Activated naive CD4-positive, alpha-beta T cell treated with anti-CD3 and anti-CD28 coated beads, Interleukin-2, amount 50 U/mL, for 24 hours (primary cell): ENCODE data around the gene HSD11B2.

Experiments
- H3K27ac Mint-ChIP-seq: one replicate; pipeline ENCODE4 v1.8.0; 2021; ENCODE audit warnings: mild to moderate bottlenecking, mixed read lengths
- H3K27me3 Mint-ChIP-seq: one replicate; pipeline ENCODE4 v1.8.0; 2021; ENCODE audit warnings: mixed read lengths
- H3K36me3 Mint-ChIP-seq: one replicate; pipeline ENCODE4 v1.8.0; 2021; ENCODE audit warnings: mixed read lengths
- H3K4me1 Mint-ChIP-seq: one replicate; pipeline ENCODE4 v1.8.0; 2021; ENCODE audit warnings: mixed read lengths
- H3K4me3 Mint-ChIP-seq: one replicate; pipeline ENCODE4 v1.8.0; 2021; ENCODE audit warnings: mild to moderate bottlenecking, mixed read lengths
- H3K9me3 Mint-ChIP-seq: one replicate; pipeline ENCODE4 v1.8.0; 2021; ENCODE audit warnings: mixed read lengths

HSD11B2 gene

GRCh38 chr16:67394155-67395104 lies 36.5 kb upstream of the HSD11B2 start:
- H3K4me1 Mint-ChIP-seq: peaks cover 5% of the 10 kb centered on the region
- H3K27me3 Mint-ChIP-seq: peaks cover 13% of the 10 kb centered on the region
- peak overlapping the region; percentile 64 for H3K4me3 Mint-ChIP-seq
- H3K9me3 Mint-ChIP-seq: no peaks in the 10 kb centered on the region
- no peaks in the 10 kb centered on the region for H3K36me3 Mint-ChIP-seq
- no peak overlapping the region for H3K27ac Mint-ChIP-seq

- Mint-ChIP-seq H3K4me1 (peaks cover 5% of the 10 kb centered on the region), H3K4me3 (no peak overlapping the region), H3K36me3 (no peaks in the 10 kb centered on the region), H3K27me3 (peaks cover 13% of the 10 kb centered on the region), H3K9me3 (no peaks in the 10 kb centered on the region), H3K27ac (no peak overlapping the region)
These were observed 35.8 kb upstream of the HSD11B2 start for GRCh38 chr16:67395105-67395457.

GRCh38 chr16:67395458-67396158 lies 35.3 kb upstream of the HSD11B2 start:
- Mint-ChIP-seq H3K36me3 (no peaks in the 10 kb centered on the region), H3K27me3 (peaks cover 13% of the 10 kb centered on the region), H3K9me3 (no peaks in the 10 kb centered on the region), H3K4me1 (peaks cover 5% of the 10 kb centered on the region), H3K27ac (no peak overlapping the region), H3K4me3 (no peak overlapping the region)

DNA sequence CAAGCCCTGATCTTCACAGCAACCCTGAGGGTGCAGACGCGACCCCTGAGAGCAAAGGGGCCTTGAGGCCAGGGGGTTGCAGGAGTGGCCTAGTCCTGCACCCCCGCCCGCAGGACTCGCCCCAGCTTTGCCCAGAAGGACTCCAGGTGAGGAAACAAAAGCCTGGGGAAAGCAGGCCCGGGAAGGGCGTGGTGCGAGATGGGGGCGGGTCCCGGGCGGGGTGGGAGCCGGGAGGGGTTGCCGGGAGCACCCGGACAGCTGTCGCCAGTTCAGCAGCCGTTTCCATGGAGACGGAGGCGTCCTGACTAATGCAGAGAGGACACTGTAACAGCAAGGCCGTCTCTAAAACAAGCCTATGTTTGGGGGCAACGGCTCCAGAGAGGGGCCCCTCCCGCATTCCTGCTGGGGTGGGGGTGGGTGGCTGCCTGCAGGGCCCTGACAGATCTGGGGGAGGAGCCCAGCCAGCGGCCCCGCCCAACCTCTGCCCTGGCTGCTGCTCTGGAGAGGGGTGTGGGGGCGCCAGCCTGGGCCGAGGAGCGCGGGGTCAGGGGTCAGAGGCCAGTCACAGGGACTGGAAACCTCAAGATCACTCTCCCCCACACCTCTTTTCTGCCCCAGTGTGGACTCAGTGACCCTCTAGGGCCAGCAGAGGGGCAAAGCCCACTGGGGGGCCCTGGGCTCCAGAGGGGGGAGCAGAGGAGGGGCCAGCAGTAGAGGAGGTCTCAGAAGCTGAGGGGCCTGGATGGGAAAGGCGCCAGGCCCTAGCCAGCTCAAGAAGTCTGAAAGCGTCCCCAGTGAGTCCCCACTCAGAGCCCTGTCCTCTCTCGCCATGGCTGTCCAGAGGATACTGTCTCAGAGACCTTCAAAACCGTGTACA lies 34.5 kb upstream of the HSD11B2 start:
- Mint-ChIP-seq H3K4me1 (peaks cover 5% of the 10 kb centered on the region), H3K9me3 (no peaks in the 10 kb centered on the region), H3K27ac (no peak overlapping the region), H3K36me3 (no peaks in the 10 kb centered on the region), H3K27me3 (peaks cover 13% of the 10 kb centered on the region), H3K4me3 (no peak overlapping the region)

DNA sequence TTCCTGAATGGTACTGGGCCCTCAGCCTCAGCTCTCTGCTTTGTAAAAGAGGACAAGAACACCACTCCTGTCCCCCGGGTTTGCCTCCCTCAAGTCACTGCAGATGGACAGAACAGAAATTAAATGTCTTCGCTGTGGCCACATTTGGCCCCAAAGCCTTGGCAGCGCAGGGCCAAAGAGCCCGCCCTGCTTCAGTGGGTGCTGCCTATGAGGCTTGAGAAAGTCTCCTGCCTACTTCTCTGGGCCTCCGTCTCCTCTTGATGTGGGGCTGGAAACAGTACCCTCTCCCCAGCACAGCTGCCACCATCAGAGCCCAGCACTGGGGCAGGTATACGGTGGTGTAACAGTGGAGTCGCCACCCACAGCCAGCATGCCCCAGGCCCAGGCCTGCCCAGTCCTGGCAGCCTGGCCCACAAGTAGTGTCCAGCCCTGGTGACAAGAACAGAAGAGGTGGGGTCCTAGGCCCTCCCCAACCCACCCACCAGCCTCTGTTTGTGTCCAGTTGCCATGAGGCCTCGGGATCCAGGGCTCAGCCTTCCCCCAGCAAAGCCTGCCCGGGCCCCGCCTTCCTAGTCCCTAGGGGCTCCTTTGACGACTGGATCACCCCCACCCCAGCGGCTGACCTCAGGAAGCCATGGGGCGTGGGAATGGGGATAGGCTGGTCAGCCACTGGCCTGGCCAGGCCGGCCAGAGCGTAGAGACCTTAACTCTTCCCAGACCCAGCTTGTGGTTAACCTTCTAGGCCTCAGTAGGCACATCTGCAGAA lies 33.7 kb upstream of the HSD11B2 start:
- no peak overlapping the region for H3K4me3 Mint-ChIP-seq
- H3K36me3 Mint-ChIP-seq: no peaks in the 10 kb centered on the region
- peaks cover 5% of the 10 kb centered on the region for H3K4me1 Mint-ChIP-seq
- no peaks in the 10 kb centered on the region for H3K9me3 Mint-ChIP-seq
- H3K27ac Mint-ChIP-seq: no peak overlapping the region
- H3K27me3 Mint-ChIP-seq: peaks cover 15% of the 10 kb centered on the region

- Mint-ChIP-seq H3K9me3 (no peaks in the 10 kb centered on the region), H3K27ac (no peak overlapping the region), H3K36me3 (no peaks in the 10 kb centered on the region), H3K4me3 (no peak overlapping the region), H3K27me3 (peaks cover 15% of the 10 kb centered on the region), H3K4me1 (peaks cover 5% of the 10 kb centered on the region)
These were observed 32.9 kb upstream of the HSD11B2 start for GRCh38 chr16:67397812-67398545.

DNA sequence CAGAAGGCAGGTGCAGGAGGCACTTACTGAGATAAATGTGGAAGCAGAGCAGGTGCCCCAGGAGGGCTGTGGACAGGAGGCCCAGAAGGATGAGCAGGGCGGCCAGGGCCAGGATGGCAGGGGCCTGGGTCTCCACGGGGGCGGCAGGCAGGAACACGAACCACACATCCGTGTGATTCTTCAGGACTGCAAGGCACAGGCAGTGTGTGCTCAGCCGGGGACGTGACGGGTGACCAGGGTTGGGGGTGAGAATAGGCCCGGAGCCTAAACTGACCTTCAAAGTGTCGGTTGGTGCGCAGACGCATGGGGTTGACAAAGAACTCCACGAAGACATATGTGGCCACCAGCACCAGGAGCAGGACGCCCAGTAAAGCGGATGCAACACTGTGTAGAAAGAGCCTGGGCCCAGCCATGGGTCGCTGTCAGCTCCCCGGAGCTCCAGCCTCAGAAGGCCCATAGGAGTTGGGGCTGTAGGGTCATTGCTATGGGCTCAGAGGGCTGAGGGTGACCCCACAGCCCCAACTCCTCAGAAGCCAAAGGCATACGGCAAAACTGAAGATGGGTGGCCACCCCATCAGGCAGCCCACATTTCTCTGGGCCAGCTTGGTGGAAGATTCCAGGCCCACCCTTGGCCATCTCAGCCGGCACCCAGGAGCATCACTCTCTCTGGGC lies 32.2 kb upstream of the HSD11B2 start:
- Mint-ChIP-seq H3K4me1 (peaks cover 5% of the 10 kb centered on the region), H3K27ac (no peak overlapping the region), H3K4me3 (no peak overlapping the region), H3K36me3 (no peaks in the 10 kb centered on the region), H3K27me3 (peaks cover 15% of the 10 kb centered on the region), H3K9me3 (no peaks in the 10 kb centered on the region)

DNA sequence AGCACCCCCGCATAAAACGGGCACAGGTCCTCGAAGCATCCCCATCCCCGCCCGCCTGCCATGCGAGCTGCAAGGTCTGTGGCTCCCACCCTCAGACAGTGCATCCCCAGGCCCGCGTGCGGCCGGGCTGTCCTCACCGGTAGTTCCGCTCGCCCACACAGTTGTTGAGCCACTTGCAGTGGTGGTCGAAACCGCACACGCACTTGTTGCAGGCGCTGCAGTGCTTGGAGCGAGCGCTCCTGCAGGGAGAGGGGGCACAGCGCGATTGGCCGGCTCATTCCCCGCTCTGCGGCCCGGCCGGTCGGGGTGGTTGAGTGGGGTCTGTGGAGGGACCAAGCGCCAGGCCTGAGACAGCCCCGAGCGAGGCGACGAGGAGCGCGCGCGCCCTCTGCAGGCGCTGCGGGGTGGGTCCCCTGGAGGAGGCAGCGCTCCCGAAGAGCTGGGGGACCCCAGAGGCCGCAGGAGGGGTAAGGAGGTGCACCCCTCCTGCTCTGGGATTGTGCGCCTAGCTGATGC lies 31.6 kb upstream of the HSD11B2 start:
- Mint-ChIP-seq H3K4me1 (peaks cover under 1% of the 10 kb centered on the region), H3K4me3 (no peak overlapping the region), H3K27me3 (peaks cover 10% of the 10 kb centered on the region), H3K27ac (no peak overlapping the region), H3K36me3 (no peaks in the 10 kb centered on the region), H3K9me3 (no peaks in the 10 kb centered on the region)

GRCh38 chr16:67399749-67400704 lies 30.9 kb upstream of the HSD11B2 start:
- Mint-ChIP-seq H3K4me1 (no peaks in the 10 kb centered on the region), H3K36me3 (no peaks in the 10 kb centered on the region), H3K4me3 (no peak overlapping the region), H3K27me3 (peaks cover 10% of the 10 kb centered on the region), H3K9me3 (no peaks in the 10 kb centered on the region), H3K27ac (no peak overlapping the region)

DNA sequence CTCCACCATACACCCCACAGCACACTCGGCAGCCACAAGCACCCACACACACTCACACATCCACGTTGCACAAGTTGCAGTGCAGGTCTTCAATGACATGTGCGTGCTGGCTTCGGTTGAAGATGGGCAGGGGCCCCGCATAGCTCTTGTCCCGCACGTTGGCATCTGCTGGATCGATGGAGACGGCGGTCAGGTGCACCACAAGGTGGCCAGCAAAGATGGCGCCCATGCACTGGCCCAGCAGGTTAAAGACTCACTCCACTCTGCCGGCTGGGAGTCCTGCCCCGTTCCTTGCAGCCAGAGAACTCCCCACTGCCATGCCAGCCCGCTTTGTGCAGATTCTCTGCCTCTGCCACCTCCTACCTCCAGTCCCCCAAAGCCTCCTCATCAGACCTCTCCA lies 30.0 kb upstream of the HSD11B2 start:
- Mint-ChIP-seq H3K9me3 (no peaks in the 10 kb centered on the region), H3K36me3 (no peaks in the 10 kb centered on the region), H3K27ac (no peak overlapping the region), H3K4me1 (no peaks in the 10 kb centered on the region), H3K27me3 (peaks cover 6% of the 10 kb centered on the region), H3K4me3 (no peak overlapping the region)

GRCh38 chr16:67403976-67404555 lies 26.9 kb upstream of the HSD11B2 start:
- no peaks in the 10 kb centered on the region for H3K4me1 Mint-ChIP-seq
- H3K27me3 Mint-ChIP-seq: peaks cover 2% of the 10 kb centered on the region
- no peaks in the 10 kb centered on the region for H3K9me3 Mint-ChIP-seq
- no peak overlapping the region for H3K4me3 Mint-ChIP-seq
- no peaks in the 10 kb centered on the region for H3K36me3 Mint-ChIP-seq
- no peak overlapping the region for H3K27ac Mint-ChIP-seq

DNA sequence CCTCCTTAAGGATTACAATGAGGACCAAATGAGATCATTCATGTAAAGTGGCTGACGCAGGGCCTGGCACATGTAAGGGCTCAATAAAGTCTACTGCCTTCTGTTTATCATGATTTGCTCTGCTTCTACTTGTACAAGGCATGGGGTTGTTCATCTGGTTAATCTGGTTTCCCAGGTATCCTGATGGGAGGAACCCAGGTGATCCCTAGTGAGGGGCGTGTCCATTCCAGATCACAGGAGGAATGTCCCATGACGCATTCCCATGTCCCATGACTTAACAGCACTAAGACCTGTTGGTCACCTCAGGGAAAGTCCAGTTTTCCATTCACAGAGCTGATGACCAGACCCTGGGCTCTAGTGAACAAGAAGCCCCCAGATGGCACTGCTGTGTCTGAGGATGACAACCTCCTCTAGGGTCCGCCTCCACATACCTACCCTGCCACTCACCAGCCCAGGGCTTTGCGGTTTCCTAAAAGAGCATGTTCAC lies 26.1 kb upstream of the HSD11B2 start:
- peaks cover 2% of the 10 kb centered on the region for H3K27me3 Mint-ChIP-seq
- no peaks in the 10 kb centered on the region for H3K4me1 Mint-ChIP-seq
- H3K4me3 Mint-ChIP-seq: no peak overlapping the region
- no peaks in the 10 kb centered on the region for H3K36me3 Mint-ChIP-seq
- no peak overlapping the region for H3K27ac Mint-ChIP-seq
- H3K9me3 Mint-ChIP-seq: no peaks in the 10 kb centered on the region
